ENCODE results near the gene ADAMTSL3.

DNA sequence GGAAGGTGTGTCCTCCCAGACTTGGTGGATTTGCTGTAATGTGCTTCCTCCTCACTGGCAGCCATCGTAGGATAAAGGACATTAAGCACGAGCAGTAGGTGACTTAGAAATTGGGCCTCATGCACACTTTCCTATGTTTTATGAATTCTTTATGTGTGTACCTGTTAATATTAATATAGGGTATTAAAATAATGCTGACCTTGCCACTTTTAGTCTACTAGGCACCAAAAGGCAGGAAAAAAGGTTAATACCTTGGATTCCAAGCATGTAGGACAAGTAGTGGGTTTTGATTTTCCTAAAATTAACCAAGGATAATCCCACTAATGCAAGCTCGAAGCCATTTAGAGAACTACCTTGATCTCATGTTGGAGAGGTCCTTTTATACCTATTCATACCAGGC lies 55.9 kb downstream of the ADAMTSL3 start:
- no peak for TF ChIP-seq EZH2 (IDR thresholded peaks at IDR 0.05; ENCODE audit: borderline replicate concordance, insufficient read depth, low read depth, low read length, poor library complexity, severe bottlenecking)
- TF ChIP-seq, protein P1, sequence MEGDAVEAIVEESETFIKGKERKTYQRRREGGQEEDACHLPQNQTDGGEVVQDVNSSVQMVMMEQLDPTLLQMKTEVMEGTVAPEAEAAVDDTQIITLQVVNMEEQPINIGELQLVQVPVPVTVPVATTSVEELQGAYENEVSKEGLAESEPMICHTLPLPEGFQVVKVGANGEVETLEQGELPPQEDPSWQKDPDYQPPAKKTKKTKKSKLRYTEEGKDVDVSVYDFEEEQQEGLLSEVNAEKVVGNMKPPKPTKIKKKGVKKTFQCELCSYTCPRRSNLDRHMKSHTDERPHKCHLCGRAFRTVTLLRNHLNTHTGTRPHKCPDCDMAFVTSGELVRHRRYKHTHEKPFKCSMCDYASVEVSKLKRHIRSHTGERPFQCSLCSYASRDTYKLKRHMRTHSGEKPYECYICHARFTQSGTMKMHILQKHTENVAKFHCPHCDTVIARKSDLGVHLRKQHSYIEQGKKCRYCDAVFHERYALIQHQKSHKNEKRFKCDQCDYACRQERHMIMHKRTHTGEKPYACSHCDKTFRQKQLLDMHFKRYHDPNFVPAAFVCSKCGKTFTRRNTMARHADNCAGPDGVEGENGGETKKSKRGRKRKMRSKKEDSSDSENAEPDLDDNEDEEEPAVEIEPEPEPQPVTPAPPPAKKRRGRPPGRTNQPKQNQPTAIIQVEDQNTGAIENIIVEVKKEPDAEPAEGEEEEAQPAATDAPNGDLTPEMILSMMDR (IDR thresholded peaks at IDR 0.05), result no peak
